Measurements from ENCODE around the gene TOMM7.

DNA sequence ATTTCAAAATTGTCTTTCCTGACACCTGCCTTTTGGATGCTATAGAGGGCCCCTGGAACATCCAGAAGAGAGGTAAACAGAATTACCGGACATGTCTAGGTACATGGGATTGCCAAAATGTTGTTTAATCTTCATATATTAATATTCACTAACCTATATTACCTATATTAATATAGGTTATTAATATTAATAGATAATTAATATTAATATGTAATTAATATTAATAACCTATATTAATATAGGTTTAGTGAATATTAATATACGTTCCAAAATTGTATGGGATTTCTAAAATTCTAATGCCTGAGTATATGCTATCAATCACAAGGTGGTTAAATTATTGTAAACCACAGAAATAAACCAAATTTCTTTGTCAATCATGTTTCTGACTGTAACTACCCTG, 17.4 kb downstream of the TOMM7 start:
- TF ChIP-seq, protein P1, sequence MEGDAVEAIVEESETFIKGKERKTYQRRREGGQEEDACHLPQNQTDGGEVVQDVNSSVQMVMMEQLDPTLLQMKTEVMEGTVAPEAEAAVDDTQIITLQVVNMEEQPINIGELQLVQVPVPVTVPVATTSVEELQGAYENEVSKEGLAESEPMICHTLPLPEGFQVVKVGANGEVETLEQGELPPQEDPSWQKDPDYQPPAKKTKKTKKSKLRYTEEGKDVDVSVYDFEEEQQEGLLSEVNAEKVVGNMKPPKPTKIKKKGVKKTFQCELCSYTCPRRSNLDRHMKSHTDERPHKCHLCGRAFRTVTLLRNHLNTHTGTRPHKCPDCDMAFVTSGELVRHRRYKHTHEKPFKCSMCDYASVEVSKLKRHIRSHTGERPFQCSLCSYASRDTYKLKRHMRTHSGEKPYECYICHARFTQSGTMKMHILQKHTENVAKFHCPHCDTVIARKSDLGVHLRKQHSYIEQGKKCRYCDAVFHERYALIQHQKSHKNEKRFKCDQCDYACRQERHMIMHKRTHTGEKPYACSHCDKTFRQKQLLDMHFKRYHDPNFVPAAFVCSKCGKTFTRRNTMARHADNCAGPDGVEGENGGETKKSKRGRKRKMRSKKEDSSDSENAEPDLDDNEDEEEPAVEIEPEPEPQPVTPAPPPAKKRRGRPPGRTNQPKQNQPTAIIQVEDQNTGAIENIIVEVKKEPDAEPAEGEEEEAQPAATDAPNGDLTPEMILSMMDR (IDR thresholded peaks at IDR 0.05), result no peak
- no peak for TF ChIP-seq EP300 (IDR thresholded peaks at IDR 0.05)
- TF ChIP-seq POLR2A (IDR thresholded peaks at IDR 0.05), result no peak

Measured in stomach (tissue), 4 donors.